NT2/D1 (cell line): ENCODE data around the gene RBBP8NL.

Experiments
- SUZ12 ChIP-seq: IDR thresholded peaks from 2 replicates; pipeline ENCODE4 v1.6.1; 2011; ENCODE audit not compliant: insufficient read length, insufficient read depth; ENCODE audit errors: extremely low read depth
- YY1 ChIP-seq: IDR thresholded peaks from 2 replicates; pipeline ENCODE4 v1.6.1; 2011; ENCODE audit not compliant: insufficient read length, insufficient read depth
- ZNF274 ChIP-seq: IDR thresholded peaks from 2 replicates; pipeline ENCODE4 v1.6.1; 2011; ENCODE audit warnings: mild to moderate bottlenecking, low read depth, low read length

GRCh38 chr20:62386383-62387218 is 40.7 kb downstream of the RBBP8NL start, which contains the start of gene RPS21:
- no peak for TF ChIP-seq ZNF274
- no peak for TF ChIP-seq YY1
- TF ChIP-seq SUZ12 = no peak
